ACC112 (cell line): ENCODE data around the gene ITPR1.

Experiments used
- H2AFZ ChIP-seq: fragments of 200-600 bp; sonication (generic); one replicate; pipeline ENCODE4 v1.6.0; 2017; ENCODE audit warnings: antibody characterized with exemption, low read length; ENCODE audit not compliant: unreplicated experiment
- H3K27ac ChIP-seq: fragments of 200-600 bp; sonication (generic); 2 replicates; pipeline ENCODE4 v1.5.1; 2014; ENCODE audit warnings: low read depth, mild to moderate bottlenecking, antibody characterized with exemption, low read length, moderate library complexity
- H3K27me3 ChIP-seq: fragments of 200-600 bp; sonication (generic); 2 replicates; pipeline ENCODE4 v1.6.1; 2014; ENCODE audit warnings: mild to moderate bottlenecking, antibody characterized with exemption, low read length, moderate library complexity, mixed read lengths; ENCODE audit not compliant: insufficient read depth
- H3K36me3 ChIP-seq: fragments of 200-600 bp; sonication (generic); 2 replicates; pipeline ENCODE4 v1.6.1; 2016; ENCODE audit warnings: mild to moderate bottlenecking, antibody characterized with exemption, low read length, moderate library complexity, mixed read lengths; ENCODE audit not compliant: insufficient read depth
- H3K4me1 ChIP-seq: fragments of 200-600 bp; sonication (generic); one replicate; pipeline ENCODE4 v1.6.1; 2016; ENCODE audit warnings: low read length, mixed read lengths; ENCODE audit not compliant: insufficient read depth, unreplicated experiment, control insufficient read depth
- H3K4me3 ChIP-seq: fragments of 200-600 bp; sonication (generic); 2 replicates; pipeline ENCODE4 v1.5.1; 2014; ENCODE audit warnings: mild to moderate bottlenecking, low read depth, low read length
- H3K79me2 ChIP-seq: fragments of 200-600 bp; sonication (generic); one replicate; pipeline ENCODE4 v1.6.0; 2016; ENCODE audit warnings: low read length; ENCODE audit not compliant: control insufficient read depth, unreplicated experiment, insufficient read depth

ITPR1 gene

GRCh38 chr3:4573153-4573552 is 80.0 kb downstream of the ITPR1 start:
- no peaks in the 10 kb centered on the region for H3K36me3 ChIP-seq
- no peak overlapping the region for H2AFZ ChIP-seq
- no peaks in the 10 kb centered on the region for H3K79me2 ChIP-seq
- H3K27ac ChIP-seq: no peak overlapping the region
- peaks cover 12% of the 10 kb centered on the region for H3K4me1 ChIP-seq
- no peaks in the 10 kb centered on the region for H3K27me3 ChIP-seq
- H3K4me3 ChIP-seq: no peak overlapping the region

- Histone ChIP-seq H3K79me2 (no peaks in the 10 kb centered on the region), H3K36me3 (no peaks in the 10 kb centered on the region), H3K4me3 (no peak overlapping the region), H3K4me1 (peaks cover 12% of the 10 kb centered on the region), H2AFZ (no peak overlapping the region), H3K27ac (no peak overlapping the region), H3K27me3 (no peaks in the 10 kb centered on the region)
Observed at GRCh38 chr3:4574426-4574965, 81.3 kb downstream of the ITPR1 start.

GRCh38 chr3:4575381-4575780 is 82.2 kb downstream of the ITPR1 start:
- Histone ChIP-seq H3K4me1 (peaks cover 12% of the 10 kb centered on the region), H3K79me2 (no peaks in the 10 kb centered on the region), H2AFZ (no peak overlapping the region), H3K27ac (0 out of 2 replicates have a peak overlapping the region, but pooled peaks have one; percentile 4), H3K4me3 (no peak overlapping the region), H3K27me3 (no peaks in the 10 kb centered on the region), H3K36me3 (no peaks in the 10 kb centered on the region)

- Histone ChIP-seq H3K27me3 (no peaks in the 10 kb centered on the region), H3K79me2 (no peaks in the 10 kb centered on the region)
Observed at GRCh38 chr3:4577721-4578120, 84.6 kb downstream of the ITPR1 start.

GRCh38 chr3:4580346-4581123 is 87.4 kb downstream of the ITPR1 start:
- Histone ChIP-seq H3K79me2 (no peaks in the 10 kb centered on the region), H3K27me3 (no peaks in the 10 kb centered on the region), H3K36me3 (no peaks in the 10 kb centered on the region), H2AFZ (no peak overlapping the region), H3K4me1 (peaks cover 37% of the 10 kb centered on the region), H3K27ac (no peak overlapping the region), H3K4me3 (no peak overlapping the region)

More at GRCh38 chr3:4577721-4578120, 84.6 kb downstream of the ITPR1 start:
- Histone ChIP-seq H3K4me3 (no peak overlapping the region), H3K27ac (no peak overlapping the region), H3K4me1 (peaks cover 21% of the 10 kb centered on the region), H3K36me3 (no peaks in the 10 kb centered on the region), H2AFZ (no peak overlapping the region)

- H3K36me3 ChIP-seq: no peaks in the 10 kb centered on the region
- peaks cover 33% of the 10 kb centered on the region for H3K4me1 ChIP-seq
- no peak overlapping the region for H2AFZ ChIP-seq
- H3K79me2 ChIP-seq: no peaks in the 10 kb centered on the region
- H3K27ac ChIP-seq: no peak overlapping the region
- H3K27me3 ChIP-seq: no peaks in the 10 kb centered on the region
- H3K4me3 ChIP-seq: no peak overlapping the region
Observed at GRCh38 chr3:4581124-4581424, 87.9 kb downstream of the ITPR1 start.

GRCh38 chr3:4581498-4581897 is 88.3 kb downstream of the ITPR1 start:
- Histone ChIP-seq H3K27me3 (no peaks in the 10 kb centered on the region), H3K36me3 (no peaks in the 10 kb centered on the region), H3K27ac (no peak overlapping the region), H3K4me3 (no peak overlapping the region), H3K4me1 (peaks cover 29% of the 10 kb centered on the region), H2AFZ (no peak overlapping the region), H3K79me2 (no peaks in the 10 kb centered on the region)

GRCh38 chr3:4581920-4582611 is 88.9 kb downstream of the ITPR1 start:
- Histone ChIP-seq H3K27me3 (no peaks in the 10 kb centered on the region), H2AFZ (no peak overlapping the region), H3K4me3 (no peak overlapping the region; the same call in 1 of the 2 replicates), H3K27ac (peak overlapping the region; percentile 55; the same call in 1 of the 2 replicates), H3K36me3 (no peaks in the 10 kb centered on the region), H3K79me2 (no peaks in the 10 kb centered on the region), H3K4me1 (peaks cover 28% of the 10 kb centered on the region)

GRCh38 chr3:4582624-4583023 is 89.5 kb downstream of the ITPR1 start:
- Histone ChIP-seq H2AFZ (peak overlapping the region; percentile 73), H3K27me3 (no peaks in the 10 kb centered on the region), H3K4me3 (peak overlapping the region; percentile 77), H3K27ac (peak overlapping the region; percentile 55), H3K36me3 (no peaks in the 10 kb centered on the region), H3K4me1 (peaks cover 28% of the 10 kb centered on the region), H3K79me2 (no peaks in the 10 kb centered on the region)

- Histone ChIP-seq H3K4me1 (peaks cover 34% of the 10 kb centered on the region), H3K36me3 (no peaks in the 10 kb centered on the region), H3K27me3 (no peaks in the 10 kb centered on the region), H2AFZ (peak overlapping the region; percentile 73), H3K79me2 (no peaks in the 10 kb centered on the region), H3K27ac (peak overlapping the region; percentile 55), H3K4me3 (peak overlapping the region; percentile 77)
Observed at GRCh38 chr3:4583416-4583815, 90.3 kb downstream of the ITPR1 start.
